ENCODE data around the gene NEURL1.

Gene NEURL1

DNA sequence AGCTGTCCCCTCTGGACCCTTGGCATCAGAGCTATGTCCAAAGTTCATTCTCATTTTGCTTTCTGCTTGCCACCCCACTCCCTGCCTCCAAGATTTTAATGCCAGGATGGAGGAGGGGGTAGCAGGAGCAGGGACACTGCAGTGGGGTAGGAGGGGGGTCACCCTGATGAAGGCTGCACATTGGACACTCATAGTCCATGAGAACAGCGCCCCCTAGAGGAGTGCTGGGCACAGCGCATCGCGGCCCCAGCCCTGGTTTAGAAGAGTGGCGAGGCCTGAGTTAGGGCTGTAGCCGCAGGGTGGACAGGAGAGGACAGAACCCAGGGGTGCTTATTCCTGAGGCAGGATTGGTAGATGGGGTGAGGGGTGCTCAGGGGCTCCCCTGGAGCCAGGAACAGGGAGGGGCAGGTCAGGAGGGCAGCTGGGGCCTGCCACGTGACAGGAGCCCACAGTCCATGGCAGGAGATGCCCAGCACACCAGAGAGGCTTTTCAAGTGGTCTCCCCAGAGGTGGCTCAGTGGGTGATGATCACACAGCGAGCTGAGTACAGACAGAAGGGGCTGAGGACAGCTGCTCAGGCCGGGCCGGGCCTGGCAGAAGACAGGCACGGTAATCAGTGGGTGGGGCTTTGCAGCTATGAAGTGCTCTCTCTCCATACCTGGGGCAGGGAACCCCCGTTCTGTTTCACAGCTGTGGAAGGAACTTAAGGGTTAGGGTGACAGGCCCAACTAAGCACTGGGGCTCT lies 71.4 kb downstream of the NEURL1 start:
- DNase-seq (ENCODE audit: low read depth): no peak

DNA sequence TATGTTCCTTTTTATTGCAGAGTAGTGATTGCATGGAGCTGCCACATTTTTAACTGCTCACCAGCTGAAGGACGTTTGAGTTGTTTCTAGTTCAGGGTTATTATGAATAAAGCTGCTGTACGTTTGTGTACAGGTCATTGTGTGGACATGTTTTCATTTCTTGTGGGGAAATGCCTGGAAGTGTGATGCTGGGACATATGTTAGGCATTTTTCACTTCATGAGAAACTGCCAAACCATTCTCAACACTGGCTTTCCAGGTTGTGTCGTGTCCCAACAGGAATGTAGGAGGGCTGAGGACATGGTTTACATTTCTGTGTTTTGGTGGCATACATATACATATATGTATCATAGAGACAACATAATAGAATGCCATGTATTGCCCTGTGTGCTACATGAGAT lies 73.0 kb downstream of the NEURL1 start:
- no peak for DNase-seq (ENCODE audit: low read depth)

DNA sequence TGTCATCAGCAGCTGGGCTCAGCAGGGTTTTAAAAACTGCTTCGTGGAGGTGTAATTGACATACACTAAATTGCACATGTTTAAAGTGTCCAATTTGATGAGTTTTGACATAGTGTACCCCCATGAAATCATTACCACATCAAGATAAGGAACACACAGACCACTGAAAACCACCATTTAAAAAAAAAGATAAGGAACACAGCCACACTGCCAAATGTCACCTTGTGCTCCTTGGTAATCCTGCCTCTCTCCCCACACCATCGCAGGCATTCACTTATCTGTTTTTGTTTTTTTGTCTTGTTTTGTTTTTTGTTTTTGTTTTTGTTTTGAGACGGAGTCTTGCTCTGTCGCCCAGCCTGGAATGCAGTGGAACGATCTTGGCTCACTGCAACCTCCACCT lies 75.0 kb downstream of the NEURL1 start:
- no peak for DNase-seq (ENCODE audit: low read depth)

DNA sequence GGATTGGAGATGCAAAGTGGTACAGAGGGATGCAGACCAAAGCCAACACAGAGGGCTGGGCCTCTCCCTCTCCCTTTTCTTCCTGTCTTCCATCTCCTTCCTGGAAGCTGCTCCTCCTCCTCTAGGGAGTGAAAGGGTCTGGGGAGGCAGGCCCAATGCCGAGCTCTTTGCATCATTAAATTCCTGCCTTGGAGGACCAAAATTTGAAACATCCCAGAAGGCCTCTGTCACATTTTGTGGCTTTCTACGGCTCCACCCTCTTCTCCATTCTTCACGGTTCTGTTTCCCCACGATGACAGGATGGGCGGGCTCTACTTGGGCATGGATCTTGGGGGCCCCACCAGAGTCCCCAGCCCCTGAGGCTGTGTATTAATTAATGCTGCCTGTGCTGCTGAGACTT lies 76.4 kb downstream of the NEURL1 start:
- no peak for DNase-seq (ENCODE audit: low read depth)

DNA sequence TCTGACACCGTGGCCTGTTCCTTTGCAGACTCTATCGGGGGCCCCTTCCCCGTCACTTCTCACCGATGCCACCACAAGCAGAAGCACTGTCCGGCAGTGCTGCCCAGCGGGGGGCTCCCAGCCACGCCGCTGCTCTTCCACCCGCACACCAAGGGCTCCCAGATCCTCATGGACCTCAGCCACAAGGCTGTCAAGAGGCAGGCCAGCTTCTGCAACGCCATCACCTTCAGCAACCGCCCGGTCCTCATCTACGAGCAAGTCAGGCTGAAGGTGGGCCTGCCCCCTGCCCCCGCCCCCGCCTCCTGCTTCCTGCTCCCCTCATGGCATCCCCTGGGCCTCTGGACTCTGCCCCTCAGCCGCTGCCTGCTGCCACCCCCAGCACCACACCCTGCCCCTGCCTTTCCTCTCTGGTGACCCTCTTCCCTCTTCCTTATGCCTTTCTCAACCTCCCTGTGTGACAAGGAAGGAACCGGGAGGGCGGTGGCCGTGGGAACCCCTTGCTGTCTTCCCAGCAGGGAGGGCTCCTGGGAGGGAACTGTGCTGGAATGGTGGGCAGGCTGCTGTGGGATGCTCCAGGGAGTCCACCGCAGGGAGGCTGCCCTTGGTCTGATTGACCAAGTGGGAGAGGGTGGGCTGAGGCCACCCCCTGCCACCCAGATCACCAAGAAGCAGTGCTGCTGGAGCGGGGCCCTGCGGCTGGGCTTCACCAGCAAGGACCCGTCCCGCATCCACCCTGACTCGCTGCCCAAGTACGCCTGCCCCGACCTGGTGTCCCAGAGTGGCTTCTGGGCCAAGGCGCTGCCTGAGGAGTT lies 77.5 kb downstream of the NEURL1 start:
- no peak for DNase-seq (ENCODE audit: low read depth)

DNA sequence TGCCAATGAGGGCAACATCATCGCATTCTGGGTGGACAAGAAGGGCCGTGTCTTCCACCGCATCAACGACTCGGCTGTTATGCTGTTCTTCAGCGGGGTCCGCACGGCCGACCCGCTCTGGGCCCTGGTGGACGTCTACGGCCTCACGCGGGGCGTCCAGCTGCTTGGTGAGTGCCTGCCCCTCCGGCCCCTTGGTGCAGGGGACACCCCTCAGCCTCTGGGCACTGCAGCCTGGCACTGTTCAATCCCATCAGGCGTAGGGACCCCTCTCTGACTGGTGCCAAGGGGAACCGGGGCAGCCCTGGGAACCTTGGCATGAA lies 78.1 kb downstream of the NEURL1 start:
- no peak for DNase-seq (ENCODE audit: low read depth)

DNA sequence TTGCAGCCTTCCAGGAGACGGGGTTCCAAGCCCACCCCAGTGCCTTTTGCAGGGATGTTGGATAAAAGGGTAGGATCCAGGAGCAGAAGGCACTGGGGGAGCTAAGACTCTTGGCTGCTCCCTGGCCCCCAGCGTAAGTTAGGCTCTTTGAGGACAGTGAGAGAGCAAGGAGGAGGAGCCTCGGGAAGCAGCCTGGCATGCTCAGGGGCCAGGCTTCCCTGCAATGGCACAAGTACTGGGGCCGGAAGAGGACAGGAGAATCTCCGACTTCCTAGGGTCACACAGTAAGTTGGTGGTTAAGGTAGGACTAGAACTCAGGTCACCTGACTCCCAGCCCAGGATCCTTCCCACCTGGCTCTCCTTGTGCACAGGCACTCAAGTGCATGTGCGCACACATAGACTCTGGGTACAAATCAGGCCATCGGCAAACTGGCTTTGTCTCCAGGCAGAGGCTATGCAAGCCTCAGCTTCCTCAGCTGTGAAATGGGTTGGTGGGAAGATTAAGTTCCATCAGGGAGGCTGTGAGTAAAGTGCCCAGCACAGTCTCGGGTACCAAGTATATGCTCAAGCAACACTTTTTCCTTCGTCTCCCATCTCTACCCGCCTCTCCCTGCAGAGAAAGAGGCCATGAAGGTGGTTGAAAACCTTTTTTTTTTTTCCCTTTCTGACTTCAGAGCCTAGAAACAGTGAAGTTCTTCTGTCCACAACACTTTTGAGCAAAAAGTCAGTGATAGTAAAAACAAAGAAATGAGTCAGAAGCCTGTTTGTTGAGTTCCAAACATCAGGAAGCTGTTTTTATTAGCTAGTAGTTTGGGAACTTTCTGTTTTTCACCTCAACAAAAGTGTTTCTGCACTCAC lies 79.1 kb downstream of the NEURL1 start:
- no peak for DNase-seq (ENCODE audit: low read depth)

DNA sequence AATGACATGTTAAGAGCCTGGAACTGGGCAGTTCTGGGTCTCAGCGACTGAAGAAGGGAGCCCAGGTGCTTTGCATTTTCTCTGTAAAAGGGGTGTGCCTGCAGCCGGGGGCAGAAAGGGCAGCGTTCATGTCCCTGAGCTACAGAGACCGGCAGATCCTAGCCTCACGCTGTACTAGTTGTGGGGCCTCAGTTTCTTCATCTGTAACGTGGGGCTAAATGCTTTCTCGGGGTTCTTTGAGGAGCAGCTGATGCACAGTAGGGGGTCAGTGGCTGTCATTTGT lies 79.6 kb downstream of the NEURL1 start:
- DNase-seq (ENCODE audit: low read depth): no peak

DNA sequence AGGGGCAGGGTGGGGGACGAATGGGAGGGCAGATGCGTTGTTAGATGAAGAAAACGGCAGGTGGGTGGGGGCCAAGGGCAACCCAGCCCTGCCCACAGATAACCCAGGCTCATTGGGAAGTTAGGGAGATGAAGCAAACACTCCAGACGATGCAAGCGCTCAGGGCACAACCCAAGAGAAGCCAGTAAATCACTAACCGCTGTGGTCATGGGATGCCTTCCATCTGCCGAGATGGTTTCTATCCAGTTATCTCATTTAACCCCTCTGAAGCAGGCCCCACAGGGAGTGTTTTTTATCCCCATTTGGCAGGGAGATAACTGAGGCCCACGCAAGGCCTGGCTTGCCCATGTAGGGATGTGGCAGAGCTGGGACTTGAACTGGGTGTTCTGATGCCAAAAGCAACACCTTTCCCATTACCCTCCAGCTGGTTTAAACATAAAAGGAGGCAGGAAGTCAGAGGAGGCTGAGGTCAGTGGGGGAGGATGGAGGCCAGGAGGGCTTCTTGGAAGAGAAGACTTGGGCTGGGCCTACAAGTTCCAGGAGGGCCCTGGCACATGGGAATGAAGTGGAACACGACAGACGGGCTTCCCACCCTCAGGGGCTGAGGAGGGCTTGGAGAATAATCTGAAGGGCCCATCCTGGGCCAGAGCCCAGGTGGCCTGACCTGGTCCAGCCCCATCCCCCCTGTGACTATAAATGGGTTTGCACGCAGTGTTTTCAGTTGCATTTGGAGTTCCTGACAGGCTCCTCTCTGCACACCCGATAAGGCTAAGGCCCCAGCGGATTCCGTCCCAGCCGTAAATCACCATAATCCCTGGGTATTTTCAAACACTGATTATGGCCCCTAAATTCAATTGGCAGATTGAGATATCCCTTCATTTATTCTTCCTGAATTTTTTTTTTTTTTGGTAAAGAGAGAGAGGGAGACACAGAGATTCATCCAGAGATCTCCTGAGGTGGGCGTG lies 80.9 kb downstream of the NEURL1 start:
- DNase-seq (ENCODE audit: low read depth): no peak

DNA sequence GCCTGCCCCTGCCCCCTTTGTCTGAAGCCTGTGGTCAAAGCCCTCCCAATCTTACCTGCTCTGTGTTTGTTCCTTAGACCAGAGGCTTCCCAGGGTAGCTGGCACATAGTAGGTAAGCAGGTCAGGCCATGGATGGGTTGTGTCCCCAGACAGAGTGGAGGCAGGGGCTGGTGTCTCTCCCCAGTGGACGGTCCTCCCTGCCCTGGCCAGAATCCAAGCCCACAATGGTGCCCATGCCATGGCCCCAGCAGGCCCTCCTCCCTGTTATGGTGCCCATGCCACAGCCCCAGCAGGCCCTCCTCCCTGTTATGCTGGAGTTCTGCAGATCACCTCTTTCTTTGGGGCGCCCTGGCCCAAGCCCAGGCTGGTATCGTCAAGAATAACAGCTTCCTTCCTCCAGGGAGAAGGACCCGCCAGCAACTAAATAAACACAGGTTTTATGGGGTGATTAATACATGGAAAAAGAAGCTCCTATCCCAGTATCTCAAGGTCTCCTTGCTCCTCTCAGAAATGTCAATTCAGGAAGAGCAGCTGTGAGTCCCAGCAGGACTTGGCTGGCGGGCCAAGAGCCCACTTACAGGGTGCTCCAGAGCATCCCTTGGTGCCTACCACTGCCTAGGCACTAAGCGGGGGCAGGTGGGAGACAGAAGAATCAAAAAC lies 82.0 kb downstream of the NEURL1 start:
- no peak for DNase-seq (ENCODE audit: low read depth)

DNA sequence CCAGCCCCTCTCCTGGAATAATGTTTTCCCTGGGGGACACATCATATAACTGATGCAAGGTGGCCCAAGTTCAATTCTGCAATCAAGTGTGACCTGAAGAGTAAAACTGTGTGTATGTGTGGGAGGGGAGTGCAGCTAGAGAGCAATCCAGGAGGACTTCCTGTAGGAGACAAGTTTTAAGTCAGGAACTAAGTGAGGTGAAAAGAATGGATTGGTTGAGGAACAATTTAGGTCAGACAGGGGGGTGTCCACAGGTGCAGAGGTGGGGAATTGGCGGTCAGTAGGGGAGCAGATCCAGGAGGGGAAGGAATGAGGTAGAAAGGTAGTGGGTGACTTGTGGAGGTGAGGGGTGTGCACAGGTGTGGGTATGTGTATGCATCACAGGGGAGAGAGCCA lies 82.6 kb downstream of the NEURL1 start:
- DNase-seq (ENCODE audit: low read depth): no peak

DNA sequence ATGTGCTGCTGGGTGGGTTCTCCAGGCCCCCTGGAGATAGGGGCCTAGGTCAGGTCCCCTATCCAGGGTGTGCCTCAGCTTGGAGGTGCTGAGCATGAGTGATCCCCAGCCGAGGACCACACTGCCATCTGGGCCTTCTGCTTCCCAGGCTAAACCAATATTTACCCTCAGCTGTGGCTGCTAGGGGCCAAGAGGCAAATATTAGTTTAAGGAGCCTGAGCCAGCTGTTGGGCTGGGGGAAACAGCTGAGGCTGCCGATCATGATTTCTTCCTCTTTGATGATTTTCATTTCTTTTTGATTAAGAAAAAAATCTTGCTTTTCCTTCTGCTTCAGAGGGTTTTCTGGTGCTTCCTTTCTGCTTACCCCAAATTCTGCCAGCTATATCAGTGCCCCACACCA lies 83.4 kb downstream of the NEURL1 start:
- DNase-seq (ENCODE audit: low read depth): no peak

DNA sequence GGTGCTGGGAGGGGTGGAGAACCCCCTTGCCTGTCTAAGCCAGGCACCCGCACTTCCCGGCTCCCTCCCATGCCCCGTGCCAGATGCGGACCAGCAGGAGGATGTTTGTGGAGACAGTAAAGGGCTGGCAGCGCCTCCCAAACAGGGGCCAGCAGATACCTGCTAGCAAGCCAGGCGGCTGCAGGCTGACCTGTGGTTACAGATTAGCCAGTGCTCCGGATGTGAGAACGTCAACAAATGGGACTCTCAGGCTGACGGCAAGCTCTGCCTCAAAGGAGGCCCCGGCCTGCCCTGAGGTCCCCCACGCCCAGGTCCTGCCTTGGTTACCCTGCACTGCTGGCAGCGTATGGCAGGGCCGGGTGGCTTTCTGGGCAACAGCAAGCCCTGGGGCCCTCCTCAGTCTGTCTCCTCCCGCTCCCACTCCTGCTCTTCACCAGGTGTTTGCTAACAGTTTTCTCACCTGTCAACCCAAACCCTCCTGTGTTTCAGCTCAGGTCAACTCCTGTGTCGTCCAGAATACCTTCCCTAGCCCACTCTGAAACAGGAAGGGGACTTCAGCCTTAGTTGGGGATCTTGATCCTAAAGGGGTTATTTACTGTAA lies 85.4 kb downstream of the NEURL1 start:
- no peak for DNase-seq (ENCODE audit: low read depth)

DNA sequence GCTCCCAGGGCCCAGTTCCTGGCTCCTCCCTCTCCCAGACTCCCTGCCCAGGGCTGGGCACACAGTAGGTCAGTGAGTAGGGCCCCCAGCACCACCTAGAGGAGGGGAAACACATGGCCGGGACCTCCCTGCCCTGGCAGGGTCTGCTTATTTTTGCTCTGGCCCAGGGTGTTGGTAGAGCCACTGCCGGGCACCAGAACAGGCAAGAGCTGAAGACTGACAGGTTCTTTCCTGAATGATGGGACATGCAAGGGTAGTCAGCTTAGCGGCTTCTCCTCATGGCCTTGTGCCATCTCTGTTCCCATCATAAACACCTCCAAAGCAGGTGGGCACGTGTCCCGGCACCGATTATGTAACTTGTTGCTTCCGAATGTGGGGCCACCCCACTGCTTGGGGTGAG lies 86.5 kb downstream of the NEURL1 start:
- DNase-seq (ENCODE audit: low read depth): no peak

DNA sequence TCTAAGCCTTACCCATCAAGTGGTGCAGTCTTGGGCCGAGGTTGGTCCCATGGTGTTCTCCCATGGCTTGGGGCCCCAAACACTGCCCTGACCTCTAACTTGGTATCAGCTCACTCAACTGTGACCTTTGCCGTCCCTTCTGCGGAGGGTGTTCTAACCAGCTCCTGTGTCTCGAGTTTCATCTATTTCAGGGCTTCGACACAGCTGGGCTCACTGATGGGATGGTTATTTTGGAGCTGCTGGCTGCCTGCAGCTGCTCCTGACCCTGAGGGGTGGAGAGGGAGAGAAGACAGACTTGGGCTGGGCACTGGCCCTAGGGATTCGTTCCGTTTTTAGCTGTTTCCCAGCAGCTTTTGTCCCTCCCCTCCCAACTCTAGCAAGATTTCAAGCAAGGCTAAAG lies 86.9 kb downstream of the NEURL1 start:
- no peak for DNase-seq (ENCODE audit: low read depth)

DNA sequence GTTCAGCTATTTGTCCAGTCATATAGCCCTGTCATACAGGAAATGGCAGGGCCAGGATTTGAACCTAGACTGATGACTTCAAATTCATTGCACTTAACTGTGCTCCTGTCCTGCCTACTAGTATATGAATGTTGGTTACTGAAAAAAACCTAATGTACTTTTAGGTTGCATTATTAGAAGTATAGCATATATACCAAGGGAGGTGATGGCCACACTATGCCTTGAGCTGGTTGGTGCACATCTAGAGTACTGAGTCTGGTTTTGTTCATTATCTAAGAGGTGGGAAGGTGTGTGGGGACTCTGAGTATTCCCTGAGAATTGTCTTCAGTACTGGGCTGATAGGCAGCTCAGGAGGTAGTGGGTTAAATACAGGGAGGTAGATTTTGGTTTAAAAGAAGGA lies 88.0 kb downstream of the NEURL1 start:
- no peak for DNase-seq (ENCODE audit: low read depth)

DNA sequence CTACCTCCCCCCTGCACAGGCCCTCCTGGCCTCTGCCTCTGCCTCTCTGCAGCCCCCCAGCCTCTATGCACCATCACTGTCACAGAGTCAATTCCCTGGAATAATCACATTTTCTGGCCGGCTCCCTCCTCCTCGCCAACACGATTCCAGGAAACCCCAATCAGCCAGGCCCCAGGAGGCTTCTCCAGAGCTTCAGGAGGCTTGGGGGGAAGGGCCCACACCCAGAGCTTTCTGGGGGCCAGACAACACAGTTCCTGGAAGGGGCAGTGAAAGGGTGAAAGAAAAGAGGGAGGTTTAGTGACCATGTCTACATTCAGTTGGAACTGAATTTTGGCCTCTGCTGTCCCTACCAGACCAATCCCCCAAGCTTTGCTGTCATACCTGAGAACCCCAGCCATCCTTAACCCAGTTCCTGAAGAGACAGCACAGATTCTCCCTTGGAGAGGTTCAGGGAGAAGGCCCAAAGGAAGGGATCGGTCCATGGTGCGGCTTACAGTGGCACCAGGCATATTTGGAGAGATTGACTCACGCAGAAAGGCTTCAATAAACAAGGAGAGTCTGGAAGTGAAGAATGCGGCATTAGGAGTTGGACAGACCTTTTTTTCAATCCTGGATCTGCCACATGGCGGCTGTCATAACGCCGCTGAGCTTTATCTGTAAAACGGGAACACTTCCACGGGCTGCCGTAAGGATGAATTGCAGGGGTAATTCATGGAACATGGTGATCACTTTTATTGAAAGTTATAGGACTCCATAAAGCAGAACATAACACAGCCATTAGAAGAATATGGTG lies 89.0 kb downstream of the NEURL1 start:
- DNase-seq (ENCODE audit: low read depth): no peak

DNA sequence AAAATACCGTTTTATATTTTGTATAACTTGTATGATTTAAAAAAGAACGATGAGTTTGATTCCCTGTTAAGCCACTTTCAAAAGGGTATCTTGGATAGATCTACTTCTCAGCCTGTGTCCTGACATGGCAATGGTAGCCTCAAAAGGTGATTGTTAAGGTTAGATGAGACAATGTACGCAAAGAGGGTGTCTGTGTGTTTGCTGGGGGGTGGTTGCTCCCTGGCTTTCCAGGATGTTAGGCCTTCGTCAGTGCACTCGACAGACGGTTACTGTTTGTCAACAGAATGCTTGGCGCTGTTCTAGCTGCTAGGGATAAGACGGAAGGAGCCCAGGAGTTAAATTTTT lies 90.3 kb downstream of the NEURL1 start:
- no peak for DNase-seq (ENCODE audit: low read depth)

DNA sequence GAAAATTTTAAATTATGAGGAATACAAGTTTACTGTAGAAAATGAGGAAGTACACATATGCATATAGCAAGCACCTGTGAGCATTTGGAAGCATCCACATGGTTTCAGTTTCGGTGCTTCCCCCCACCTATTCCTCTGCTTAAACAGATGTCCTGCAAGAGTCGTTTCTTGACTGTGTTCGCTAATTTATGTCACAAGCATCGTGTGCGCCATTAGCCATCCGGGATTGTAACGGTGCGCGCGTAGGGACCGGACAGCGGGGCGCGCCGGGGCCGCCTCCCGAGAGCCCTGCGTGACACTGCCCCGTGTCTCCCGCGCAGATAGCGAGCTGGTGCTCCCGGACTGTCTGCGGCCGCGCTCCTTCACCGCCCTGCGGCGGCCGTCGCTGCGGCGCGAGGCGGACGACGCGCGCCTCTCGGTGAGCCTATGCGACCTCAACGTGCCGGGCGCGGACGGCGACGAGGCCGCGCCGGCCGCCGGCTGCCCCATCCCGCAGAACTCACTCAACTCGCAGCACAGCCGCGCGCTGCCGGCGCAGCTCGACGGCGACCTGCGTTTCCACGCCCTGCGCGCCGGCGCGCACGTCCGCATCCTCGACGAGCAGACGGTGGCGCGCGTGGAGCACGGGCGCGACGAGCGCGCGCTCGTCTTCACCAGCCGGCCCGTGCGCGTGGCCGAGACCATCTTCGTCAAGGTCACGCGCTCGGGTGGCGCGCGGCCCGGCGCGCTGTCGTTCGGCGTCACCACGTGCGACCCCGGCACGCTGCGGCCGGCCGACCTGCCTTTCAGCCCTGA lies 90.9 kb downstream of the NEURL1 start:
- no peak for DNase-seq (ENCODE audit: low read depth)

DNA sequence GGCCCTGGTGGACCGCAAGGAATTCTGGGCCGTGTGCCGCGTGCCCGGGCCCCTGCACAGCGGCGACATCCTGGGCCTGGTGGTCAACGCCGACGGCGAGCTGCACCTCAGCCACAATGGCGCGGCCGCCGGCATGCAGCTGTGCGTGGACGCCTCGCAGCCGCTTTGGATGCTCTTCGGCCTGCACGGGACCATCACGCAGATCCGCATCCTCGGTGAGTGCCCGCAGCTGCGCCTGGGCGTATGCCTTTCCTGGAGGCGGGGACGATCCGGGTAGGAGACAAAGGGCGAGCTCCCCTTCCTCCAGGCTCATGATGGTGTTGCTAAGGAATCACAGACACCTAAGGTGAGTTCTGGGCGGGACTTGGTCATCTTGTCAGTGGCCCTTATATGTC lies 91.5 kb downstream of the NEURL1 start:
- DNase-seq (ENCODE audit: low read depth): no peak

Measured in fibroblast of the conjunctiva (primary cell).